Measurements from ENCODE around the gene MVP.
"Not testable (repeated sequence)": the region's sequence is repeated elsewhere in the genome, so short reads cannot be mapped to it uniquely, and the experiment has no call there.

MVP gene

DNA sequence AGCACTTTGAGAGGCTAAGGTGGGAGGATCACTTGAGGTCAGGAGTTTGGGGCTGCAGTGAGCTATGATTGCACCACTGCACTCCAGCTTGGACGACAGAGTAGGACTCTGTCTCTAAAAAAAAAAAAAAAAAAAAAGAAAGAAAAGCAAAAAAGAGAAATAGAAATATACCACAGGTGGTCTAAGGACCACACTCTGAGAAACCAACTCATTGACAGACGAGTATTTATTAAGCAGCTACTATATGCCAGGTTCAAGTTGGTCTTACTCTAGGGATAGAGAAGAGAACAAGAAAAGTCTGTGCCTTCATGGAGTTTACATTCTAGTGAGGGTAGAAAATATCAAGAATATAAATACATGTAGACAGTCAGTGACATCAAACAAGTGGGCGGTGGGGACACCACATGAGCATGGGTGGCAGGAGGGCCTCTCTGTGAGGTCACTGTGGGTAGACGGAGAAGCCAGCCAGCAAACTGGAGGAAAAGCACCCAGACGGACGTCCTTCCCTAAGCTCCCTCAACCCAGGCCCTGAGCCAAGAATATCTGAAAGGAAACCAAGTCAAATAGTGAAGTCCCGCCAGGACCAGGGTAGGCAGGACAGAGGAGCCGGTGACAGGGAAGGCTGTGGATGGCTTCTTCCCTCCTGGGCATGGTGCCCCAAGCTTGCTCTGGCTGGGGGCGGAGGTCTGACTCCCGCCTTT lies 38.0 kb downstream of the MVP start:
- no peak overlapping the region for H3K4me3 ChIP-seq (ENCODE audit: low read length in 2 of 2)
- no peaks in the 10 kb centered on the region for H3K9me3 ChIP-seq (ENCODE audit: control insufficient read depth in 2 of 2, low read length in 2 of 2)
- no peaks in the 10 kb centered on the region for H3K27me3 ChIP-seq (ENCODE audit: control insufficient read depth in 2 of 2, insufficient read depth in 2 of 2, low read length in 2 of 2)
- no peak overlapping the region for H3K9ac ChIP-seq (ENCODE audit: low read depth in 1 of 2, low read length in 2 of 2)
- H3K4me1 ChIP-seq (ENCODE audit: control insufficient read depth in 2 of 2, insufficient read depth in 2 of 2, low read length in 2 of 2) = peaks cover 11 to 13% of the 10 kb centered on the region in 2 donors
- H3K27ac ChIP-seq (ENCODE audit: low read depth in 2 of 2, low read length in 2 of 2) = no peak overlapping the region
- H3K36me3 ChIP-seq (ENCODE audit: control insufficient read depth in 2 of 2, insufficient read depth in 2 of 2, low read length in 2 of 2) = peaks cover 21 to 31% of the 10 kb centered on the region in 2 donors

DNA sequence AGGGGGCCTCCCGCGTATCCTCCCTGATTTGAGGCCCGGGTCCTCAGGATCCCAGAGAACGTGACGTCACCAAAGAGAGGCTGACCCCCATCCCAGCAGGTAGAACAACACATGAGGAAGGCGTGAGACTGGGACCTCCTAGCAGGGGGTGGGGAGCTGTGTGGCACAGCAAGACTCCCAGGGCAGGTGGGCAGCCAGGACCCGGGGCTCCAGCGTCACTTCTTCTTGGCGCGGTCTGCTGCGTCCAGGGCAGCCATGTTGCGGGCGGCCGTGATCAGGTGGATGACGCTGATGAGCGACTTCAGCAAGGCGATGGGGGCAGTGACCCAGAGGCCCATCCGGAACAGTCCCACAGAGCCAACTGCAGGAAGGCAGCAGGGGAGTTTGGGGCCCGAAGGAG lies 38.7 kb downstream of the MVP start:
- peaks cover 13 to 15% of the 10 kb centered on the region in 2 donors for H3K4me1 ChIP-seq (ENCODE audit: control insufficient read depth in 2 of 2, insufficient read depth in 2 of 2, low read length in 2 of 2)
- H3K9me3 ChIP-seq (ENCODE audit: control insufficient read depth in 2 of 2, low read length in 2 of 2) = no peaks in the 10 kb centered on the region
- H3K27ac ChIP-seq (ENCODE audit: low read depth in 2 of 2, low read length in 2 of 2) = no peak overlapping the region
- H3K4me3 ChIP-seq (ENCODE audit: low read length in 2 of 2) = no peak overlapping the region
- no peak overlapping the region for H3K9ac ChIP-seq (ENCODE audit: low read depth in 1 of 2, low read length in 2 of 2)
- no peaks in the 10 kb centered on the region for H3K27me3 ChIP-seq (ENCODE audit: control insufficient read depth in 2 of 2, insufficient read depth in 2 of 2, low read length in 2 of 2)
- H3K36me3 ChIP-seq (ENCODE audit: control insufficient read depth in 2 of 2, insufficient read depth in 2 of 2, low read length in 2 of 2) = peaks cover 21 to 31% of the 10 kb centered on the region in 2 donors

DNA sequence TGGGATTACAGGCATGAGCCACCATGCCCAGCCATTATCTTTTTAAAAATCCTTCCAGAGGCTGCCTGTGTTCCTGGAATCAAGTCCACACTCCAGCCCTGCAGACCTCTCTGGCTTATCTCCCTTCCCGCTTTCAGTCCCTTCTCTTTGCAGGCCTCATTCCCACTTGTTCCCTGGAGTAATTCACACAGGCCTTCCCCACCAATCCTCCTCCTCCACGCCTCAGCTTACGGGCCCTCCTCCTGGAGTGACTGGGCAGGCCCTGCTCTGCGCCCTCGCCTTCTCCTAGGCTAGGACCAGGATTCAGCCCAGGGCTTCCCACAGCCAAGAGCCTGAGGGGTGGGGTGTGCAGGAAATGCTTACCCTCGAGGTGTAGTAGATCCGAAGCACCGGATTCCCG lies 40.0 kb downstream of the MVP start:
- peaks cover 13 to 15% of the 10 kb centered on the region in 2 donors for H3K4me1 ChIP-seq (ENCODE audit: control insufficient read depth in 2 of 2, insufficient read depth in 2 of 2, low read length in 2 of 2)
- no peak overlapping the region for H3K4me3 ChIP-seq (ENCODE audit: low read length in 2 of 2)
- H3K27me3 ChIP-seq (ENCODE audit: control insufficient read depth in 2 of 2, insufficient read depth in 2 of 2, low read length in 2 of 2) = no peaks in the 10 kb centered on the region
- H3K9me3 ChIP-seq (ENCODE audit: control insufficient read depth in 2 of 2, low read length in 2 of 2) = no peaks in the 10 kb centered on the region
- no peak overlapping the region for H3K9ac ChIP-seq (ENCODE audit: low read depth in 1 of 2, low read length in 2 of 2)
- peaks cover 21 to 31% of the 10 kb centered on the region in 2 donors for H3K36me3 ChIP-seq (ENCODE audit: control insufficient read depth in 2 of 2, insufficient read depth in 2 of 2, low read length in 2 of 2)
- no peak overlapping the region for H3K27ac ChIP-seq (ENCODE audit: low read depth in 2 of 2, low read length in 2 of 2)

DNA sequence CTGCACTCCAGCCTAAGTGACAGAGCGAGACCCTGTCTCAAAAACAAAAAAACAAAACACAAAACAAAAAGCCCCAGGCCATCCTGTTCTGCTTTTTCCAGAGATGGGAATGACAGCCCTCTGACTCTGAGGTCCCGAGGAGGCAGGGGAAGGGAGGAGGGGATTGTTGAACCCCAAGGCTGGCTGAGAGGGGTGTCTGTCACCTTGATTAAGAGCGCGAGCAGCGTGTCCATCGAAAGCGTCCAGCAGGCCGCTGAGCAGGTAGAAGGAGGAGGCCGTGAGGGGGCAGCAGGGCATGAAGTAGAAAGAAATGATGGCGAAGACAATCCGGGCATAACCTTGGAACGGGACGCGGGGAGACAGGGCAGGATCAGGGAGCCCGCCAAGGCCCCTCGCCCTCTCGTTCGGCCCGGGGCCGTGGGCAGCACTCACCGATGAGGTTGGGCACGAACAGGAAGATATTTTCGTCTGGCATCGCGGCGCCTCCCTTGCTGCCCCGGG lies 42.2 kb downstream of the MVP start:
- H3K4me3 ChIP-seq (ENCODE audit: low read length in 2 of 2) = peak overlapping the region; percentile 92 to 95
- H3K9ac ChIP-seq (ENCODE audit: low read depth in 1 of 2, low read length in 2 of 2) = peak overlapping the region; percentile 86 to 87
- peaks cover 13 to 15% of the 10 kb centered on the region in 2 donors for H3K4me1 ChIP-seq (ENCODE audit: control insufficient read depth in 2 of 2, insufficient read depth in 2 of 2, low read length in 2 of 2)
- peak overlapping the region; percentile 83 to 92 for H3K27ac ChIP-seq (ENCODE audit: low read depth in 2 of 2, low read length in 2 of 2)
- no peaks in the 10 kb centered on the region for H3K9me3 ChIP-seq (ENCODE audit: control insufficient read depth in 2 of 2, low read length in 2 of 2)
- H3K27me3 ChIP-seq (ENCODE audit: control insufficient read depth in 2 of 2, insufficient read depth in 2 of 2, low read length in 2 of 2) = no peaks in the 10 kb centered on the region
- peaks cover 21 to 31% of the 10 kb centered on the region in 2 donors for H3K36me3 ChIP-seq (ENCODE audit: control insufficient read depth in 2 of 2, insufficient read depth in 2 of 2, low read length in 2 of 2)

DNA sequence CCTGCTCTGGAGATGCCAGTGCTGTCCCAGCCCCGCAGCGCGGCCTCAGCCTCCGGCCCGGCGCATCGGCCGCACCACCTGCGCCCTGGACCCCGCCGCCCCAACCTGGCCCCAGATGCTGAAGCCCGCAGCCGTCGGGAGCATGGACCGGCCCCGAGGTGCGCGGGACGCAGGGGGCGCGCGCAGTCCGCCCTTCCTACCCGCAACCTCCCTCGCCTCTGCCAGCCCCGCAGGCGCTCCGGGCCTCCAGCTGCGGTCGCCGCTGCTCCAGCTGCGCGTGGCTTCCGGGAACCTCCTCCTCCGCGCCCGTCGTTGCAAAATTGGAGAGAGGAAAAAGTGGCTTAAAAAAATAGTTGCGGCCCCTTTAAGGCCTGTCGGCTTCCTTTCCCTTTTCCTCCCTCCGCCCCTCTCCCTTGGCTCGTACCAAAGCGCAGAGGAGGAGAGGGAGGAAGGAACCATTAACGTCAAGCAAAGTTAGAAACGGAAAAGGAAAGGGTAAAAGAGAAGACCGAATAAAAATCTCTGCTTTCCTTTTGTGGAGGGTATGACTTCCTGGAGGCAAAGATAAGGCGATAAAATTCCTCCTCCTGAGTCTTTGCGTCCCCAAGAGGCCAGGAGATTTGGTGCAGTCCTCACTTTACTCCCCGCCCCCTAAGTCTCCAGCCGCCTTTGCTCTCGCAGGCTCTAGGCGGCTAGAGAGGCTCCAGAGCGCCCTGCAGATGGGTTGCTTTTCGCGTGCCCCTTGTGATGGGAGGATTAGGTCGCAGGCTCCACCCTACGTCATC lies 42.8 kb downstream of the MVP start, which contains the start of gene CDIPT:
TSS of gene CDIPT (minus strand) at position 343 of the 785 bp plus-strand sequence. CDS start 369 bp downstream, outside the sequence.
- Histone ChIP-seq H3K27me3 (ENCODE audit: control insufficient read depth in 2 of 2, insufficient read depth in 2 of 2, low read length in 2 of 2) (no peaks in the 10 kb centered on the region), H3K9me3 (ENCODE audit: control insufficient read depth in 2 of 2, low read length in 2 of 2) (no peaks in the 10 kb centered on the region), H3K9ac (ENCODE audit: low read depth in 1 of 2, low read length in 2 of 2) (peak within 1 kb of the TSS; percentile 86 to 87), H3K27ac (ENCODE audit: low read depth in 2 of 2, low read length in 2 of 2) (peak within 1 kb of the TSS; percentile 83 to 92), H3K4me1 (ENCODE audit: control insufficient read depth in 2 of 2, insufficient read depth in 2 of 2, low read length in 2 of 2) (peaks cover 13 to 15% of the 10 kb centered on the region in 2 donors), H3K36me3 (ENCODE audit: control insufficient read depth in 2 of 2, insufficient read depth in 2 of 2, low read length in 2 of 2) (peaks cover 21 to 30% of the 10 kb centered on the region in 2 donors), H3K4me3 (ENCODE audit: low read length in 2 of 2) (peak within 1 kb of the TSS; percentile 92 to 95)

DNA sequence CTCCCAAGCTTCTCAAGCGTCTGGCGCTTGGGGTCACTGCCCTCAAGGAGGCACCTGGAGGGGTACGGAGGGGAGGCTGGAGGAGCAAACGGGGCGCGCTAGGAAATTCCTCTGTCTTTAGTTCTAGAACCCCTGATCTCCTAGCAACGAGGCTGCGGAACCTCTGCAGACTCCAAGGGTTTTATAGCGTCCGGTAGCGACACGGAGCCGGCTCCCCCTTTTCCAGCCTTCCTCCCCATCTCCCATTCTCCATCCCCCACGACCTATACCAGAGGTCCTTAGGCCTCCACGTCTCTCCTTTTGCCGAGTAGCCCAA lies 43.4 kb downstream of the MVP start:
- Histone ChIP-seq H3K9ac (ENCODE audit: low read depth in 1 of 2, low read length in 2 of 2) (peak overlapping the region in 1 of 2 donors; percentile 87), H3K9me3 (ENCODE audit: control insufficient read depth in 2 of 2, low read length in 2 of 2) (no peaks in the 10 kb centered on the region), H3K4me1 (ENCODE audit: control insufficient read depth in 2 of 2, insufficient read depth in 2 of 2, low read length in 2 of 2) (peaks cover 13 to 15% of the 10 kb centered on the region in 2 donors), H3K27ac (ENCODE audit: low read depth in 2 of 2, low read length in 2 of 2) (peak overlapping the region in 1 of 2 donors; percentile 92), H3K27me3 (ENCODE audit: control insufficient read depth in 2 of 2, insufficient read depth in 2 of 2, low read length in 2 of 2) (no peaks in the 10 kb centered on the region), H3K4me3 (ENCODE audit: low read length in 2 of 2) (peak overlapping the region; percentile 34 to 92), H3K36me3 (ENCODE audit: control insufficient read depth in 2 of 2, insufficient read depth in 2 of 2, low read length in 2 of 2) (peaks cover 17 to 25% of the 10 kb centered on the region in 2 donors)

DNA sequence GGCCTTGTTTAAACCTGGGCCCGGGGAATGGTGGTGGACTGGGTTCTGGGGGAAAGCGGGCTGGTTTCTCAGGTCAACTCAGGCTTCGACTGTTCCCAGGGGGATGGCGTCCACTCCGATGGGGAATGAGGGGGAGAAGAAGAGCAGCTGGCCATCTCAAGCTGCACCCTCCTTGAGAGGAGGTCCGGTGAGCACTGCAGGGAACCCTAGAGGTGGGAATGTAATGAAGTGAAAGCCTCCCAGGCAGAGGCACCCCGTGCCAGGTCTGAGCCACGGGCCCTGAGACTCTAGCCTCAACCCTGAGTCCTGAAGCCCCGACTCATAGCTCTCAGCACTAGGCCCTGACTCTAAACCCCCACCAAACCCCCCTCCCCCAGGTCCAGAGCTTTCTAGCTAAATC lies 43.9 kb downstream of the MVP start:
- Histone ChIP-seq H3K27me3 (ENCODE audit: control insufficient read depth in 2 of 2, insufficient read depth in 2 of 2, low read length in 2 of 2) (no peaks in the 10 kb centered on the region), H3K36me3 (ENCODE audit: control insufficient read depth in 2 of 2, insufficient read depth in 2 of 2, low read length in 2 of 2) (peaks cover 11 to 19% of the 10 kb centered on the region in 2 donors), H3K4me1 (ENCODE audit: control insufficient read depth in 2 of 2, insufficient read depth in 2 of 2, low read length in 2 of 2) (peaks cover 13 to 15% of the 10 kb centered on the region in 2 donors), H3K4me3 (ENCODE audit: low read length in 2 of 2) (no peak overlapping the region), H3K9me3 (ENCODE audit: control insufficient read depth in 2 of 2, low read length in 2 of 2) (no peaks in the 10 kb centered on the region), H3K9ac (ENCODE audit: low read depth in 1 of 2, low read length in 2 of 2) (no peak overlapping the region), H3K27ac (ENCODE audit: low read depth in 2 of 2, low read length in 2 of 2) (no peak overlapping the region)

DNA sequence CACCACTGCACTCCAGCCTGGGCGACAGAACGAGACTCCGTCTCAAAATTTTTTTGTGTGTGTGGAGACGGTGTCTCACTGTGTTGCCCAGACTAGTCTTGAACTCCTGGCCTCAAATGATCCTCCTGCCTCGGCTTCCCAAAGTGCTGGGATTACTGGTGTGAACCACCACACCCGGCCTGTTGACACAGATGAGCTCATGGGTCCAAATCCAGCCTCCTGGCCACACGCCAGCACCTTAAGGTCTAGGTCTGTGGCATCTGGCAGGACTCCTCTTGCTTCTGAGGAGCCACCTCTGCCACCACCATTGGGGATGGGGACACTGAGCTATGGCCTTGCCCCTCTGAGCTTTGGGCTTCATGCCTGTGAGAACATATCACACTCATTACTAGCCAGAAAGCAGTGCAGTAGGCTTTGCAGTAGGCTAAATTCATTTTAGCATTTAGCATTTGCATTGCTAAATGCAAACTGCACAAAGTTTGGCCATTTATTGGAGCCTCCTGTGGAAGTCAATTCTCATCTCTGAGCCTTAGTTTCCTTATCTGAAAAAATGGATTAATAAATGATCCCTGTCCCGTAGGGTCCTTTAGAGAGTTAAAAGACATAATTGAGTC lies 48.2 kb downstream of the MVP start:
- H3K9ac ChIP-seq (ENCODE audit: low read depth in 1 of 2, low read length in 2 of 2) = no peak overlapping the region
- H3K36me3 ChIP-seq (ENCODE audit: control insufficient read depth in 2 of 2, insufficient read depth in 2 of 2, low read length in 2 of 2) = no peaks in the 10 kb centered on the region
- H3K4me3 ChIP-seq (ENCODE audit: low read length in 2 of 2) = no peak overlapping the region
- H3K9me3 ChIP-seq (ENCODE audit: control insufficient read depth in 2 of 2, low read length in 2 of 2) = no peaks in the 10 kb centered on the region
- no peaks in the 10 kb centered on the region for H3K27me3 ChIP-seq (ENCODE audit: control insufficient read depth in 2 of 2, insufficient read depth in 2 of 2, low read length in 2 of 2)
- H3K4me1 ChIP-seq (ENCODE audit: control insufficient read depth in 2 of 2, insufficient read depth in 2 of 2, low read length in 2 of 2) = peaks cover 0 to 3% of the 10 kb centered on the region in 2 donors
- H3K27ac ChIP-seq (ENCODE audit: low read depth in 2 of 2, low read length in 2 of 2) = no peak overlapping the region

DNA sequence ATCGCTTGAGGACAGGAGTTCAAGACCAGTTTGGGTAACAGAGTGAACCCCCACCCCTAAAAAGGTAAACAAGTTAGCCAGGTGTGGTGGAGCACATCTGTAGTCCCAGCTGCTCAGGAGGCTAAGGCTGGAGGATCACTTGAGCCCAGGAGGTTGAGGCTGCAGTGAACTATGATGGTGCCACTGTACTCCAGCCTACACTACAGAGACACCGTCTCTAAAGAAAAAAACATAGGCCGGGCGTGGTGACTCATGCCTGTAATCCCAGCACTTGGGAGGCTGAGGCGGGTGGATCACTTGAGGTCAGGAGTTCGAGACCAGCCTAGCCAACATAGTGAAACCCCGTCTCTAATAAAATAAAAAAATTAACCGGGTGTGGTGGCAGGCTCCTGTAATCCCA lies 48.8 kb downstream of the MVP start:
- not testable (repeated sequence) for H3K4me3 ChIP-seq (ENCODE audit: low read length in 2 of 2); H3K9me3 ChIP-seq (ENCODE audit: control insufficient read depth in 2 of 2, low read length in 2 of 2); H3K36me3 ChIP-seq (ENCODE audit: control insufficient read depth in 2 of 2, insufficient read depth in 2 of 2, low read length in 2 of 2); H3K27me3 ChIP-seq (ENCODE audit: control insufficient read depth in 2 of 2, insufficient read depth in 2 of 2, low read length in 2 of 2); H3K9ac ChIP-seq (ENCODE audit: low read depth in 1 of 2, low read length in 2 of 2); H3K27ac ChIP-seq (ENCODE audit: low read depth in 2 of 2, low read length in 2 of 2); H3K4me1 ChIP-seq (ENCODE audit: control insufficient read depth in 2 of 2, insufficient read depth in 2 of 2, low read length in 2 of 2)

Measured in mucosa of rectum (tissue), 2 donors.